ENCODE results near the gene NUDT7.

Gene NUDT7

DNA sequence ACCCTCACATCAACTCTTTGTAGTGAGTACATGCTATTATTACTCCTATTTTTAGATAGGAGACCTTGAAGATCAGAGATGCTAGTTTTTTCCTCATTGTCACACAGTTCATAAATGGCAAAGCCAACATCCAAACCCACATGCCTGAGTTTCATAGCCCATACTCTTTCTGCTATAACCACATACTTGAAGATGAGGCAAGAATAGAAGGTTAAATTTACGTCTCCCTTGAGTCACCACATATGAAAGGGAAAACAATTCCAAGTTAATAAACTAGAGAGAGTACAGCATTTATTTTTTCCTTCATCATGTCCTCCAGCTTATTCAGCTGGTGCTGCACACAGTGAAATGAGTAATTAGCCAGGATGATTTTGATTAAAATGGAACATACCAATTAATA is 23.7 kb downstream of the NUDT7 start:
- Mint-ChIP-seq H3K27ac (no peak overlapping the region), H3K4me3 (no peak overlapping the region), H3K9me3 (no peaks in the 10 kb centered on the region), H3K27me3 (no peaks in the 10 kb centered on the region), H3K36me3 (no peaks in the 10 kb centered on the region), H3K4me1 (no peaks in the 10 kb centered on the region)
- DNase-seq: no peak
- CTCF ChIA-PET: interaction anchor here (0.6 kb wide), 1 partner anchor 24 kb away, joined by 3 read pairs; the partner anchor contains the start of gene NUDT7

DNA sequence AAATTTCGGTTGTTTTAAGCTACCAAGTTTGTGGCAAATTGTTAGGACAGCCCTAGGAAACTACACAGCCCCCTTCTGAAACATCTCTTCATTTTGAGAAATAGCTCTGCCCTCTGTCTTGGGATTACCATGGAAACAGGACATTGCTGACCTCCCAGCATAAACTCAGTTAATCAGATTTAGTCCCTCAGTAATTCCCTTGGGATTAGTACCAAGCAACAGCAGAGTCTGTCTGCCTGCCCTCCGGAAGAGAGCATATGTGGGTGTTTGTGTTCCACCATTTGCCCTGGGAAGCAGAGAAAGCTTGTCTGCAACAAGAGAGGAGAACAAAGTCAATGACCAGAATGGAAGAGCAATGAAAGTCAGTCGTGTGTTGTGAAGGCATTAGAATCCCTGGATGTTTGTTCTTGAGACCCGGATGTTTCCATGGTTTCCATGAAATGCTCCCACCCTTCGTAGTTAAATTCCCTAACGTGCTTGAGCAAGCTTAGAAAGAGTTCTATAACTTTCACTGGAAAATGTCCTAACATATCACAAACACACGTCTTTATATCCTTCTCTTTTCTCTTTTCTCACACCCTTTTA is 26.2 kb downstream of the NUDT7 start:
- Mint-ChIP-seq H3K4me3 (no peak overlapping the region), H3K9me3 (no peaks in the 10 kb centered on the region), H3K36me3 (no peaks in the 10 kb centered on the region), H3K27ac (peak overlapping the region; percentile 16), H3K27me3 (no peaks in the 10 kb centered on the region), H3K4me1 (no peaks in the 10 kb centered on the region)
- CTCF ChIA-PET: no interaction called here
- DNase-seq: no peak

DNA sequence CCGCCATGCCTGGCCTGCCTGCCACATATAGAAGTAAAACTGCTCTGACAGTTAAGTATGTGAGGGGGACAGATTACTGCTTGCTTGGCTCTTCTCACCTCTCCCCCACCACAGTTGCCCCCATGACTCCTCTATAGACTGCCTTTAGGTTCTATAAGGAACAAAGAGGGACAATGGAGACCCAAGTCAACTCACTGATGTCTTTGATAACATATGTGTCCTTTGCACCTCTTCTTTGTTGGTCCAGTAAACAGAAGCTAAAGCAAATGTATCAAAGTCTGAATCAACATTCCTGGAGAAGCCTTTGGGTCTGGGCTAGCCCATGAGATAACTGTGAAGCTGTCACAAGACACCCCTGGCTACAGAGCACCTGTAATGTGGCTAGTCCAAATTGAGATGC is 27.1 kb downstream of the NUDT7 start:
- CTCF ChIA-PET: no interaction called here
- no peaks in the 10 kb centered on the region for H3K4me1 Mint-ChIP-seq

DNA sequence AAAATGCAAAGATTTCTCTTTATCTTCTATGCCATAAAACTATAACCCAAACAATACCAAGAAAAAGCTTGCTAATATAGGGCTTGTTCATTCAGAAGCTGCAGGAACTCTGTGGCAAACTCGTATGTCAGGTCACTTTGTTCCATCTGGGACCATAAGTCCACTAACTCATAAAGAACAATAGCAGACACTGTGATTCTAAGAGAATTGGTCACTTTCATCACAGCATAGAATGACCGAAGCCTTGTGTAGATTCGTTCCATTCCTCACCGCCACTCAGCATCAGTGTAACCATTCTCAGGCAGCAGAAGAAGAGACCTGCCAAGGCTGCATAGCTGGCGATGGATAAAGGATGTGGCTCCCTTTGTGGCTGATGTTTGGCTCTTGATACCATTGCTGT is 35.7 kb downstream of the NUDT7 start:
- CTCF ChIA-PET: no interaction called here

More for the DNA sequence above, 27.1 kb downstream of the NUDT7 start:
- no peak for DNase-seq
- Mint-ChIP-seq H3K4me3 (no peak overlapping the region), H3K27ac (no peak overlapping the region), H3K9me3 (no peaks in the 10 kb centered on the region), H3K36me3 (no peaks in the 10 kb centered on the region), H3K27me3 (no peaks in the 10 kb centered on the region)

DNA sequence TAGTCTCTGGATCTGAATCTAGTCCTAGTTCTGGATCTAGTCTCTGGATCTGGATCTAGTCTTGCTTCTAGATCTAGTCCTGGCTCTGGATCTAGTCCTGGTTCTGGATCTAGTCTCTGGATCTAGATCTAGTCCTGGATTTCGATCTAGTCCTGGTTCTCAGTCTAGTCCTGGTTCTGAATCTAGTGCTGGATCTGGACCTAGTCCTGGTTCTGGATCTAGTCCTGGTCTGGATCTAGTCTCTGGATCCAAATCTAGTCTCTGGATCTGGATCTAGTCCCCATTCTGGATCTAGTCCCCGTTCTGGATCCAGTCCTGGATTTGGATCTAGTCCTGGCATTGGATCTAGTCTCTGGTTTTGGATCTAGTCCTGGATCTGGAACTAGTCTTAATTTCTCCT is 36.2 kb downstream of the NUDT7 start:
- CTCF ChIA-PET: no interaction called here
- DNase-seq: no peak
- H3K27me3 Mint-ChIP-seq: no peaks in the 10 kb centered on the region
- no peaks in the 10 kb centered on the region for H3K36me3 Mint-ChIP-seq
- H3K9me3 Mint-ChIP-seq: no peaks in the 10 kb centered on the region
- H3K4me1 Mint-ChIP-seq: no peaks in the 10 kb centered on the region
- no peak overlapping the region for H3K4me3 Mint-ChIP-seq
- no peak overlapping the region for H3K27ac Mint-ChIP-seq

More for the DNA sequence above, 35.7 kb downstream of the NUDT7 start:
- Mint-ChIP-seq H3K4me1 (no peaks in the 10 kb centered on the region), H3K4me3 (no peak overlapping the region), H3K36me3 (no peaks in the 10 kb centered on the region), H3K9me3 (no peaks in the 10 kb centered on the region), H3K27ac (no peak overlapping the region), H3K27me3 (no peaks in the 10 kb centered on the region)
- no peak for DNase-seq

DNA sequence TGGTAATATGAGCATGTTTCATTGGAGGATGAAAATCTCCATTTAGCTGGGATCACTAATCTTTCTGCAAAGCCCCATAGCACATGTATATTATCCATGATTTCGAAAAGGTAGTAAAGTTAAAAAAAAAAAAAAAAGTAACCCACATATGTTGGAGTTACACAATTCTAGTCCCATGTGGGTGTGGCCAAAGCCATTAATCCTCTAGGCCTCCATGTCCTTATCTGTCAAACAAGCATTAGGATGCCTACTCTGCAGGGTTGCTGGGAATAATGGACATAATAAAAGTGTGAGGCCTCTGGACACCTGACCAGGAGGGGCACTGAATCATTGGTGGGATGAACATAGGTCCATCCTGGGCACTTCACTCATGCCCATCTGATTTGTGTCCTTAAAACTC is 36.9 kb downstream of the NUDT7 start:
- H3K27me3 Mint-ChIP-seq: no peaks in the 10 kb centered on the region
- no peak overlapping the region for H3K27ac Mint-ChIP-seq
- H3K36me3 Mint-ChIP-seq: no peaks in the 10 kb centered on the region
- DNase-seq: no peak
- H3K9me3 Mint-ChIP-seq: no peaks in the 10 kb centered on the region
- no peak overlapping the region for H3K4me3 Mint-ChIP-seq
- CTCF ChIA-PET: no interaction called here
- no peaks in the 10 kb centered on the region for H3K4me1 Mint-ChIP-seq

DNA sequence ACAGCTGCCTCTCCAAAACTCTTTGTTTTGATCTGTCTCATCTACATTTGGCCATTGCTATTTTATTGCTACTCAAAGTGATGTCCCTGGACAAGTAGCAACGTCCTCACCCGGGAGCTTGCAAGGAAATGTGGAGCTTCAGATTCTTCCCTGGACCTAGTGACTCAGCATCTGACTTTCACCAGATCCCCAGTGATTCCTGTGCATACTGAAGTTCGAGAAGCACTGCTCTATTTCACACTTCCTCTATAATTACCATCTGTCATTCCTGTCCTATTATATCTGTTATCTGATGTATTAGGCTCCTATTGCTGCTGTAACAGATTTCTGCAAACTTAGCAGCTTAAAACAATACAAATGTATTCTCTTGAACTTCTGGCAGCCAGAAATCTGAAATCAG is 37.5 kb downstream of the NUDT7 start:
- Mint-ChIP-seq H3K36me3 (no peaks in the 10 kb centered on the region), H3K4me1 (no peaks in the 10 kb centered on the region), H3K4me3 (no peak overlapping the region), H3K9me3 (no peaks in the 10 kb centered on the region), H3K27me3 (no peaks in the 10 kb centered on the region), H3K27ac (no peak overlapping the region)
- CTCF ChIA-PET: no interaction called here
- DNase-seq: no peak

DNA sequence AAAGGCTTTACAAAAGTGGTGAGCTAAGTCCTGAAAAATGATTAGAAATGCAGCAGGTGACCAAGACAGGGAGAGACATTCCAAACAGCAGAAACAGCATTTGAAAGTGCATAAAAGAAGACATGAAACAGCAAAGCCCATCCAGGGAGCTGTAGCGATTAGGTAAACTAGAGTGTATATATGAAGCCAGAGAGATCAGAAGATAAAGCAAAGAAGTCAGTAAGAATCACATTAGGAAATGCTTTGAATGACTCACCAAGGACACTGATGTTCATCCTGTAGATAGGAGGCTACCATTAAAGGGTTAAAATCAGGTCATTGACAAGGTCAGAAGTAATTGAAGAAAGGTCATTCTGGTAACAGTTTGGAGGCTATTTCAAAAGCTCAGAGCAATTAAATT is 38.5 kb downstream of the NUDT7 start:
- Mint-ChIP-seq H3K36me3 (no peaks in the 10 kb centered on the region), H3K4me3 (no peak overlapping the region), H3K9me3 (no peaks in the 10 kb centered on the region), H3K27me3 (no peaks in the 10 kb centered on the region), H3K4me1 (no peaks in the 10 kb centered on the region), H3K27ac (no peak overlapping the region)
- DNase-seq: no peak
- CTCF ChIA-PET: no interaction called here

DNA sequence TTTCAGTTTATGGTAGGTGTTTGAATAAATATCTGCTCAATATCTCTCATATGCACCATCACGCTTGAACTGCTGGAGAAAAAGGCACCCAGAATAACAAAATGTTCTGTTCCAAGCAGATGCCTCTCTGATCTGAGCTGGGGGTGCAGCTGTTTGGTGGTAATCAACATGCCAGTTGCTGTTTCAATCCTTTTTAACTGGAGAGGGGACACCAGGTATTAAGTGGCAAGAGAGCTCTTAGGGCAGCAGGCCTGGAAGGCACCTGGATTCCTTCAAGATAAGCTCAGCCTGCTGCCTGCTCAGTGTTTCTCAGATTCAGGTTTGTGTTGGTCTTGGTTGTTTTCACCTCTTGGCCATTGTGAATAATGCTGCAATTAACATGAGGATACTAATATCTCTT is 38.9 kb downstream of the NUDT7 start:
- Mint-ChIP-seq H3K36me3 (no peaks in the 10 kb centered on the region), H3K27me3 (no peaks in the 10 kb centered on the region), H3K4me3 (no peak overlapping the region), H3K4me1 (no peaks in the 10 kb centered on the region), H3K9me3 (no peaks in the 10 kb centered on the region), H3K27ac (no peak overlapping the region)
- DNase-seq: no peak
- CTCF ChIA-PET: no interaction called here

DNA sequence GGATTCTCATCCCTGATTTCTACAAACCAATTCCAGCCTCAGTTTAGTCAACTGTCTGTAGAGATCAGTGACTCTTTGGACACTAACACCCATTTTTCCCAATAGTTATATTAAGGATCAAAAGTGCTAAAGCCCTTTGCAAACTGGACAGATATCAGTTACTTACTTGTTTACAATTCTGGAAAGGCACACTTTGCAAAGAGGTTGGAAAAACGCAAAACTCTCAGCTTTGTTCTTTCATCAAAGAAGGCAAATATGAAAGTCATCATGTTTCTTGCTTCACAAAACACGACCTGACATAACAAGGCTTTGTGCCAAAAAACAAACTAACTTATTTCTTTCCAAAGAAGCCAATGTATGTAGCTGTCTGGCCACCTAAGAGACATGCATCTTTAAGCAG is 39.9 kb downstream of the NUDT7 start:
- Mint-ChIP-seq H3K27me3 (no peaks in the 10 kb centered on the region), H3K27ac (no peak overlapping the region), H3K4me1 (no peaks in the 10 kb centered on the region), H3K36me3 (no peaks in the 10 kb centered on the region), H3K9me3 (no peaks in the 10 kb centered on the region), H3K4me3 (no peak overlapping the region)
- no peak for DNase-seq
- CTCF ChIA-PET: no interaction called here

DNA sequence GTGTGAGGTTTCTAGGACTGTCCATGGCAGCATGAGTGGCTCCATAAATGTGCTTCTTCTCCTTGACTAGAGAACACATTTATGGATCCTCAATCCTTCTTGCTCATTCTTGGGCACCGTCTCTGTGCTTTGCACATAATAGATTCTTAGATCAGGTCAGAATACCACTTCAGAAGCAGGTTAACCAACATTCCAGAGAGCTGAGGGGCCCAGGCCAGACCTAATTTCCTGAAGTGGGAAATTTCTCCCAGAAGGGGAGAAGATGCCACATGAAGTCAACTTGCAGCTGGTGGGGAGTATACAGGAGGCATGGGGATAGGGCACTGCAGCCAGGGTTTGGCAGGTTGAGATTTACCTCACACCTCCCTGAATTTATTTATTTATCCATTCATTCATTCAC is 41.7 kb downstream of the NUDT7 start:
- CTCF ChIA-PET: no interaction called here
- H3K36me3 Mint-ChIP-seq: no peaks in the 10 kb centered on the region
- no peak overlapping the region for H3K27ac Mint-ChIP-seq
- DNase-seq: no peak
- no peak overlapping the region for H3K4me3 Mint-ChIP-seq
- H3K4me1 Mint-ChIP-seq: no peaks in the 10 kb centered on the region
- no peaks in the 10 kb centered on the region for H3K9me3 Mint-ChIP-seq
- no peaks in the 10 kb centered on the region for H3K27me3 Mint-ChIP-seq

DNA sequence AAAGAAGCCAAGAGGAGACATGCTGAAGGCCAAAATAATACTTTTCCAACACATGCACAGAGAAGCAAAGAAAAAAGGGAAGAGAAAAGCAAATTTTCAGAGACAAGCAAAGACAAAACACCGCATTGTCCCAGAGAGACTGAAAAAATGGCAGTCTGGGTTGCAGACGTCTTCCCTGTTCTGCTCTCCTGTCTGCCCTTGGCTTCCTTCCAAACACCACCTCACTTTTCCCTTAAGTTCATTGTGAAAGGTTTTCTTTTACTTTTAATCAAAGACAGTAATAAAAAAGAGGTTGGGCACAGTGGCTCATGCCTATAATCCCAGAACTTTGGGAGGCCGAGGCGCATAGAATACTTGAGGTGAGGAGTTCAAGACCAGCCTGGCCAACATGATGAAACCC is 44.9 kb downstream of the NUDT7 start:
- Mint-ChIP-seq H3K27me3 (peaks cover 3% of the 10 kb centered on the region), H3K4me3 (no peak overlapping the region), H3K9me3 (no peaks in the 10 kb centered on the region), H3K4me1 (no peaks in the 10 kb centered on the region), H3K27ac (no peak overlapping the region), H3K36me3 (no peaks in the 10 kb centered on the region)
- CTCF ChIA-PET: no interaction called here
- no peak for DNase-seq

DNA sequence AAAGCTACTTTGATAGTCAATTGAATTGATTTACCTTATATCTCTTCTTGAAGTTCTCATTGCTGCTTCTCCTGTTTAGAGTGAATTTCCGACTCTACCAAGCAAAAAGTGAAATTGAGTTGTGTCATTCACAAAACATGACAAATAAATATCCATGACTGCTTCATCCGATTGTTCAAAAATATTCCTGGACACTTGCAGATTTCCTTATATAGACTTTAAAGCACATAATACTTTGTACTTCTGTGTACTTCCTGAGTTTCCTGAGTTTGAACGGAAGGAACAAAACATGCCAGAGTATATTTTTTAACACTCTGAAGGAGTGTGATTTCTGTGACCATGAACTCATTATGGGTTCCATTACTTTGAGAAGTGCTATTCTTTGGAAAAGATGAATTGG is 45.5 kb downstream of the NUDT7 start:
- CTCF ChIA-PET: no interaction called here
- no peak overlapping the region for H3K4me3 Mint-ChIP-seq
- H3K9me3 Mint-ChIP-seq: no peaks in the 10 kb centered on the region
- no peak overlapping the region for H3K27ac Mint-ChIP-seq
- no peak for DNase-seq
- H3K36me3 Mint-ChIP-seq: no peaks in the 10 kb centered on the region
- H3K4me1 Mint-ChIP-seq: no peaks in the 10 kb centered on the region
- peaks cover 3% of the 10 kb centered on the region for H3K27me3 Mint-ChIP-seq

DNA sequence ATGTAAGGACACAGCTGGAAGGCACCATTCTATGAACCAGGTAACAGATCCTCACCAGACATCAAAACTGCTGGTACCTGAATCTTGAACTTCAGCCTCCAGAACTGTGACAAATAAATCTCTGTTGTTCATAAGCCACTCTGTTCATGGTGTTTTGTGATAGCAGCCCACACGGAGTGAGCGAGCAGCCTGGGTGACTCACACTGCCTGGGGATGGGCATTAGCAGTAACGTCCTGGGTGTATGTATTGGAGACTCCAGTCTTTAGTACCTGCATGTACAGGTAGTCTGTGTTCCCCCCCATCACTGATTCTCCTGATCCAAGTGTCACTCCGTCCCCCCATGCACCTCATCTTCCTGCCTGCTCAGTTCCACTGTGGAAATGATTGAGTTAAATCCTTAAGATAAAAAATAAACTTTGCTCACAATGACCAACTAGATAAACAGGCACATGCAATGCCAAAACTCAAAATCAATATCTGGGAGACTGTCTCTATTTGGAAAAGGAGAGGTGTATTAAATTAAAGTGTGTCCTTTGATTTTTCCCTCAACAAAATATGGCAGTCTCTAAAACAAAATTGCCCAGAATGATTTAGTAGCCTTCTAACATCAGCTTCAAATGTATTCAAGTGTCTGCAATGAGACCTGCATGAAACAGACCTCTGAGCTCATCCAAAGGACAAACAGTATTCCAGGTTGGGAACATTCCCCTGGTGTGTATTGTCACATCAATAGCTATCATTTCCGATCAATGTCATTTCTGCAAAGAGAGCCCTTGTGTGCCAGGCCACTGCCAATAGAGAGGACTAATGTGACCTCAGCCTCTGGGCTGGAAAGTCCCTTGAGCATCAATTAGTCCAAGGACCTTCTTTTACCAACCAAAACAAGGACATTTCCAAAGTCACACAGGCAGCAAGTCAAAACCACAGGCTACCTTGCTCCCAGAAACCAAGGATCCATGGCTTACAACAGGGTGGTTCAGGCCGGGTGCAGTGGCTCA is 53.9 kb downstream of the NUDT7 start:
- Mint-ChIP-seq H3K36me3 (no peaks in the 10 kb centered on the region), H3K27me3 (peaks cover 4% of the 10 kb centered on the region), H3K27ac (no peak overlapping the region), H3K9me3 (no peaks in the 10 kb centered on the region), H3K4me1 (no peaks in the 10 kb centered on the region), H3K4me3 (no peak overlapping the region)
- CTCF ChIA-PET: no interaction called here
- no peak for DNase-seq

DNA sequence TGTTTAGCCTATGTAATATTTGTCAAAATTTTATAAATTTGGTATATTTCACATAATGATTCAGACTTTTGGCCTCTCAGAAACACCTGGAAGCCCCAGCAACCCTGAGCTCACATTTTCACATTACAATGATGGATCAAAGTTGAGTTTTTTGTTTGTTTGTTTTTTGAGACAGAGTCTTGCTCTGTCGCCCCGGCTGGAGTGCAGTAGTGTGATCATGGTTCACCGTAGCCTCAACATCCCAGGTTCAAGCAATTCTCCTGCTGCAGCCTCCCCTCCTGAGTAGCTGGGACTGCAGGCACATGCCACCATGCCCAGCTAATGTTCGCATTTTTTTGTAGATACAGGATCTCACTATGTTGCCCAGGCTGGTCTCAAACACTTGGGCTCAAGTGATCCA is 55.4 kb downstream of the NUDT7 start:
- Mint-ChIP-seq H3K27me3 (peaks cover 4% of the 10 kb centered on the region), H3K4me1 (no peaks in the 10 kb centered on the region), H3K9me3 (no peaks in the 10 kb centered on the region), H3K36me3 (no peaks in the 10 kb centered on the region), H3K4me3 (no peak overlapping the region), H3K27ac (no peak overlapping the region)
- CTCF ChIA-PET: no interaction called here
- DNase-seq: no peak
